T-helper 1 cell (primary cell): ENCODE data around the gene CLEC20A.

Experiments used
- DNase-seq, 5 donors: peaks; one replicate each; pipeline ENCODE4 v3.0.0-alpha.2; 2012 to 2020

The CLEC20A gene

GRCh38 chr1:178498896-178499675 is 2.3 kb upstream of the CLEC20A start:
- no peak for DNase-seq

GRCh38 chr1:178497903-178498478 is 1.2 kb upstream of the CLEC20A start:
- DNase-seq, result no peak

DNA sequence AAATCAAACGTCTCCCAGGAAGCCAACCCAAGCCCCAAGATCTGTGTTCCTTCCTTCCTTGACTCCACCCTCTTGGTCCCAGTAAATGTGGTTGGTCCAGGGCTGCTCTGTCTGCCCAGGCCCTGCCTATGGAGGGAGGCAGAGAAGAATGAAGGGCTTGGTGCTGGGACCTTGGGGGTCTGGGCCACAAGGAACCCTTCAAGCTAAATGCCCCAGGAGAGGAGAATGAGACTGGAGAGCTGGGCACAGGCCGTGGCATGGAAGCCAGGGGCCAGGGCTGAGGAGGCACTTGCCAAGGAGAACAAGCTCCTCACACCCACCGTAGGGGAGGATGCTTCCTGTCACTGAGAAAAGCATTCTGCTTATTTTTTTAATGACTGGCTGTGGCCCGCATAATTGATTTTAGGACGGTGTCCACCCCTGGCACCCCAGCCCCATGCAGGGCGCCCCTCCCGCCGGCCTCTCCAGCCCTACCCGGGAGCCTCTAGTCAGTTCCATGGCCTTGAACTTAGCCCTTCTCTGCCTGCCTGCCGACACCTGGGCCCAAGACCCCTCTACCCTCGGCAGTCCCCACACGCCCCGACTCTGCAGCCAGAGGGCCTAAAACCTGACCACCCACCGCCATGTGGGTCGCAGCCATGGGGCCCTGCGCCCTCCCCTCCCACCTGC is 889 bp downstream of the CLEC20A start:
- DNase-seq, result no peak

GRCh38 chr1:178495158-178495557 is 1.6 kb downstream of the CLEC20A start:
- no peak for DNase-seq

- no peak for DNase-seq
Observed at GRCh38 chr1:178494569-178494971, 2.2 kb downstream of the CLEC20A start.

GRCh38 chr1:178493301-178493741 is 3.4 kb downstream of the CLEC20A start:
- no peak for DNase-seq

DNA sequence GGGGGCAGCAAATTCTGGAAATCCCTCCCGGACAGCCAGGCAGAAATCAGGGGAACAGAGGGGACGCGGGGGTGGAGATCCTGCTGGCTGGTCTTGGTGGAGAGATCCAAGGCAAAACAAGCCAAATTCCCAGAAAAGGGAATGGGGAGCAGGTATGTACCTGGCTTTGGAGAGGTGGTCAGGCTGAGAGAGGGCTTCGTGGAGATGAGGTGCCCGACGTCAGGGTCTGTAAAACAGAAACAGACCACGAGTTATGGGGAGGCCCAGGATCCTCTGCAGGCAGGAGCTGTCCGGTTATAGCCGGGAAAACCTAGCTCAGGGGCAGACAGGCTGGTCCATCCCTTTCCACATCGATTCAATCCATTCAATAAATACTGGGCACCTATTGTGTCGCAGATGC is 4.4 kb downstream of the CLEC20A start:
- no peak for DNase-seq

GRCh38 chr1:178491721-178492120 is 5.0 kb downstream of the CLEC20A start:
- no peak for DNase-seq

DNA sequence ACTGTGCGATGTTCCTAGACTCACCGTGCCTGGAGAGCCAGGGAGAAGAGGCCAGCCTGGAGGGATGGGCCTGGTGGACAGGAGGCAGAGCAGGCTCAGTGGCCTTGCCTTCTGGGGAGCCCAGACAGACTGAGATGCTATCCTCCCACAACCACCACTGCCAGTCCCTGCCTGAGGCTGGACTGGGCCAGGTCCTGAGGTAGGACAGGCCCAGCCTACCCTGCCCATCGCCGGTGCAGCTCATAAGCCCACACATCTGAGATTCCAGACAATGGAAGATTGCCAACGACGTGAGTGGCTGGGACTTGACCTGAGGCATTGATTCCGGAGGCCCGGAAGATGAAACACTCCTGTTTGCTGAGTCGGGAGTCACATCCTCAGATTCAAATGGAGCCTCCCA is 5.8 kb downstream of the CLEC20A start:
- no peak for DNase-seq

DNA sequence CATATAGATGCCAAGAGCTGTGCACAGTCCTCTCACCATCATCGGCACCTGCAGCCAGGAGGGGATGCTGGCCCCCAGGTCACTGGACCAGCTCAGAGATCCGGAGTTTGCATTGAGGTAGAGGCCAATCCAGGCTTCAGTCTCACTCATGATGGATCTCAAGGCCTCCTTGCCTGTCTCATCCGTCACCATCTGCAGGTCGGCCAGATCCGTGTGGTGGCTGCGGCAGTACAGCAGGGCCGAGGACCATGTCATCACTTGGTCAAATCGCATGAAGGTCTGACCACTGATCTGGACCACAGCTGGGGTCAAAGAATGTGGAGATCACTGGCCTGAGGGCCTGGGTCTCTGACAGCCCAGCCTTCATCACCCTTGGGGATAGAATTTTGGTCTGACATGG is 6.6 kb downstream of the CLEC20A start:
- no peak for DNase-seq

DNA sequence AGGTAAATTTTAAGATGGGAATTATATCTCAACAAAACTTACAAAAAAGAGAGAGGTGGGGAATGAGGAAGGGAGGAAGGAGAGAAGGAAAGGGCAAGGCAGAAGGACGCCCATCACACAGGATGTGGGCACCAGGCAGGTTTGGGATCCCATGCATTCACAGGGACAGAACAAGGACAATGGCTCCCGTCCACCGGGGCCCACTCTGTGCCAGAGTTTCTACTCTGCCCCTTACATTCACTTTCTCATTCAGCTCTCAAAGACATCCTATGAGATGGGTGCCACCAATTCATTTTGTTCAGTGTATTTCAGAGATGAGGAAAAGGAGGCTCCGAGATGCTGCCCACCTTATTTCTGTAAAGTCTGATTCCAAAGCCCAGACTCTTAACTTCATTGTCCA is 7.4 kb downstream of the CLEC20A start:
- DNase-seq, result no peak

DNA sequence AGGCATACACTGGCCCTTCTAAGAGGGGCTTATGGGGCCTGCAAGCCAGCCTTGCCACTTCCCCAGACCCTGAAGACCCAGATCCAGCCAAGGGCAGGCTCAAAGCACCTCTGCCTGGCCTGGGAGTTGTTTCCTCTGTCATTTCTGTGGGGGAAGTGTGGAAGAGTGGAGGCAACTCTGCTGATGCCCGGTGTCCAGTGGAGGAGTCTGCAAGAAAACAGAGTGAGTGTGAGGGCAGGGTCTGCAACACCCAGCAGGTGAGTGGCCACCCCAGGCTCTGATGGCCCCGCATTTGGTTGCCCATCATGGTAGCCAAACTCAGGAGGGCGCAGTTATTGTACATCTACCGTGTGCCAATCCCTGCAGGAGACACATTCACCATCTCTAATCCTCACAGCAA is 8.4 kb downstream of the CLEC20A start:
- no peak for DNase-seq

- DNase-seq, result no peak
Observed at GRCh38 chr1:178487070-178487615, 9.6 kb downstream of the CLEC20A start.

DNA sequence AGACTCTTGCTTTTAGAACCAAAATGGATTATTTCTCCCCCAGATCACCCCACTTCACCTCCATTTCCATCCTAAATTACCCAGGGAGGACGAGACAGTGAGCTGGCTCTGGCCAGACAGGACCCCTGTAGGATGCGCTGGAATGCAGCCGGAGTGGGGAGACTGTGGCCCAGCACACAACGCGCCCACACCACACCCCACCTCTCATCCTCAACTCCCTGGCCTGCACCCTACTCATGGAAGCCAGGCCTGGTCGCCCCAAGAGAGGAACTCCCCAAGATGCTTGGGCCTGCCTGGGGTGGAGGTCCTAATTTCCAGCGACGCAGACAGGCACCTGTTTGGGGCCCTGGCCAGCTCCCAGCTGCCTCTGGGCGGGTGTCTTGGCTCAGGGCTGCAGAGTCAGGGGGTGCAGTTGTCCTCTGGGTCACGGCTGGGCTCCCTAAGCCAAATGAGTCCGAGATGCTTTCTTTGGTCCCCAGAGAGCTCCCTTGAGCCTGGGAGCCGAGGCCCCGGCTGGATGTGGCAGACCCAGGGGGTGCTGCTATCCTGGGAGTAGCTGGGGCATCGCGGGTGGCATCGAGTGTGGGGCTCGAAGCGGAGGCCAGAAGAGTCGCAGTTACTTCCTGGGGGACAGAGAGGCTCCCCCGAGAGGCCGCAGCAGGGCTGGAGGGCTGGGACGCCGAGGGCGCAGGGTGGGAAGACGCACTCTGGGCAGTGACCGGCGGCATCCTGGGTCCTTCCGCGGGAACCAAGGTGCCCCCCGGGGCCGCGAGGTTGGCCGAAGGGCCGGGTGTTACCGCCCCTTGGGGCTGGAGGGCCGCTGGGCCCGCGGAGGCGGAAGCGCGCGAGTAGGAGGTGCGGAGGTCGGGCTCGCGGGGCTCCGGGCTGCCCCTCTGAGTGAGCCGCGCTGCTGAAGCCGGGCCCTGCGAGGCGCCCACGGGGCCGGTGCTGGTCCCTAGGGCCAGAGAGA is 10.4 kb downstream of the CLEC20A start:
- no peak for DNase-seq

GRCh38 chr1:178485541-178485981 is 11.2 kb downstream of the CLEC20A start:
- DNase-seq, result no peak

DNA sequence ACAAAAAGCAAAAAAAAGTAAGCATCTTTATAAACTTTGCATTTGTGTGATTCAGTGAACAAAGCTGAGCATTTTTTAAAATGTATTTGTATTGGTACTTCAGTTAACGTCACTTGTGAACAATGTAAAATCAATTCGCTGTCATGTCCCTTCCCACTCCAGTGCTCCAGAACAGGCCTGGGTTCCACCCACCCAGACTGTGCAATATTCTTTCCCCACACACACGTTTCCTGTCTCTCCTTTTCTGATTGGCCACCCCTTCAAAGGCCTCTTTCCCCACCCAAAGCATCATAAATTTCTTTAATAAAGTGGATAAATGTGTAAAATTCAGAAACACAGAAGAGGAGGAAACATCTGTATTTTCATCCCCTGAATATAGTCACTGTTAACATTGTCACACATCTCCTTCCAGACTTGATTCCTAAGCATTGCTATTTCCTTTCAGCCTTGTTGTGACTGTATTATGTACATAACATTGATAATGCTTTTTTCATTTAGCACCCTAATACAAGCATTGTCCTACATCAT is 12.0 kb downstream of the CLEC20A start:
- DNase-seq, result no peak

GRCh38 chr1:178483251-178483957 is 13.4 kb downstream of the CLEC20A start:
- no peak for DNase-seq

DNA sequence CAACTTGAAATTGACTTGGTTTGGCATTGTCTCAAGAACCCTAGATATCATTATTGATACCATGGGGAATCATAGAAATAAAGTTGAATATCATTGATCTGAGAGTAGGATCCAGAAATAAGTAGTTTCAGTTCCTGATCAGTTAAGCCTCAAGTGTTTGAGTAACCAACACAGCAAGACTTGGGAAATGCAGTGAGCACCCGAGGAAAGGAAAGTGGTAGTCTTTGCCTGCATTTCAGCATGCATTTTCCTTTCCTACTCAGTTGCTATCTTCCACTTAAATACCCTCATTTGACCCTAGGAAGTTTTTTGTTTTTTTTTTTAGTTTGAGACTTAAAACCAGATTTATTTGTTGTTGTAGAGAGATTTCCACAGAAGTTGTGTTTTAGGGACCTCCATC is 18.9 kb downstream of the CLEC20A start:
- no peak for DNase-seq

- no peak for DNase-seq
Observed at GRCh38 chr1:178477373-178477772, 19.4 kb downstream of the CLEC20A start.

DNA sequence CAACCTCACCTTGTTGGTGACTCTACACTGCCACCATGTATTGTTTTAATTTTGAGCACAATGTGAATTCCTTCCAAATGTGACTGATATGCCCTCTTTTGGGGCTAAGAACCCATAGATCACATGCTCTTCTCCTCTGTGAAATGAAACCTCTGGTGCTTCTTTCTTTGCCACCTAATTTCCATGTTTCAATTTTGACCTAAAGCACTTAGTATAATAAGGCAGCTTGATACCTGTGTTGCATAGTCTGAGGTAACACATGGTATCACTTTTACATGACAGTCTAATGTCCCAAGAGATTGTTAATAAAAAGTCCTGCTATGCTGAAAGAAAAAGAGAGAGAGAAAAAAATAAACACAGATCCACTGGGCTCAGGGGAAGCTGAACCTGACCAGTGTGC is 24.2 kb downstream of the CLEC20A start:
- DNase-seq, result no peak

- DNase-seq, result no peak
Observed at GRCh38 chr1:178470411-178470960, 26.3 kb downstream of the CLEC20A start.
